NB4 (cell line): ENCODE measurements around the gene CFAP74.

Source experiments
- MYC ChIP-seq: IDR thresholded peaks from 2 replicates; pipeline ENCODE4 v1.6.1; 2011; ENCODE audit warnings: low read depth, low read length
- TF ChIP-seq, protein P1 (sequence below): IDR thresholded peaks from one replicate; pipeline ENCODE4 v1.5.1; 2012; ENCODE audit warnings: low read depth, low read length

DNA sequence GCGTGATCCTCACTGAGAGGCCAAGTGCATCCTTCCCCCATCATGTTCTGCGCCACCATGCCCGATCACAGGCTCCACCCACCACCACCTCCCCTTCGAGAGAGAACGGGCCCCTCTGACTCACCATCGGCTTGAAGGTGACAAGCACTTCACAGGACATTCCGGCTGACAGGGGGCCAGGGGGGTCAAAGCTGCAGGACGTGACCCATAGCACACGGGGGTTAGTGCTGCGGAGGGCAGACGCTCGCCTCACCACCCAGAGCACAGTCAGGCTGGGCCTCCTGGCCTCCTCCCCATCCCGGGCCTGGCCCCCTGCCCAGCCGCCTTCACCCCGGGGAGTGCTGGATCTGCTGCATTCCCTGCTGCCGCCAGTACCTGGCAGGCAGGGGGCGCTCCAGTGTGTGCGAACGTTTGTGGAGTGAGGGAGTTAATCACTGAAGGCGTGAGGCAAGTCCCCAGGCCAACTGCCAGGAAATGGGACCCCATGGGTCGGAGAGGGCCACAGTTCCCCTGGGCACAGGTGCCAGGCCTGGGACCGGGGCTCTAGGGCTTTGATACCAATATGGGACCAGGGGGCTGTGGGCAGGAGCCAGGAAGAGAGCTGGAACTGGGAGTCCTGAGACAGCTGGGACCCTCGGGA is 43.6 kb downstream of the CFAP74 start:
- TF ChIP-seq, protein P1, sequence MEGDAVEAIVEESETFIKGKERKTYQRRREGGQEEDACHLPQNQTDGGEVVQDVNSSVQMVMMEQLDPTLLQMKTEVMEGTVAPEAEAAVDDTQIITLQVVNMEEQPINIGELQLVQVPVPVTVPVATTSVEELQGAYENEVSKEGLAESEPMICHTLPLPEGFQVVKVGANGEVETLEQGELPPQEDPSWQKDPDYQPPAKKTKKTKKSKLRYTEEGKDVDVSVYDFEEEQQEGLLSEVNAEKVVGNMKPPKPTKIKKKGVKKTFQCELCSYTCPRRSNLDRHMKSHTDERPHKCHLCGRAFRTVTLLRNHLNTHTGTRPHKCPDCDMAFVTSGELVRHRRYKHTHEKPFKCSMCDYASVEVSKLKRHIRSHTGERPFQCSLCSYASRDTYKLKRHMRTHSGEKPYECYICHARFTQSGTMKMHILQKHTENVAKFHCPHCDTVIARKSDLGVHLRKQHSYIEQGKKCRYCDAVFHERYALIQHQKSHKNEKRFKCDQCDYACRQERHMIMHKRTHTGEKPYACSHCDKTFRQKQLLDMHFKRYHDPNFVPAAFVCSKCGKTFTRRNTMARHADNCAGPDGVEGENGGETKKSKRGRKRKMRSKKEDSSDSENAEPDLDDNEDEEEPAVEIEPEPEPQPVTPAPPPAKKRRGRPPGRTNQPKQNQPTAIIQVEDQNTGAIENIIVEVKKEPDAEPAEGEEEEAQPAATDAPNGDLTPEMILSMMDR = peak; percentile 85
- peak; percentile 56; the same call in 1 of the 2 replicates for TF ChIP-seq MYC
